GM20000 (cell line): Measurements from ENCODE around the gene F12.

ENCODE experiments used
- DNase-seq: peaks from one replicate; pipeline ENCODE4 v3.0.0; 2012; ENCODE audit warnings: low spot score
- CTCF ChIP-seq: IDR thresholded peaks from 2 replicates; pipeline ENCODE4 v1.5.1; 2012; ENCODE audit warnings: mild to moderate bottlenecking, control low read depth; ENCODE audit errors: extremely low read depth, missing control alignments

The F12 gene

DNA sequence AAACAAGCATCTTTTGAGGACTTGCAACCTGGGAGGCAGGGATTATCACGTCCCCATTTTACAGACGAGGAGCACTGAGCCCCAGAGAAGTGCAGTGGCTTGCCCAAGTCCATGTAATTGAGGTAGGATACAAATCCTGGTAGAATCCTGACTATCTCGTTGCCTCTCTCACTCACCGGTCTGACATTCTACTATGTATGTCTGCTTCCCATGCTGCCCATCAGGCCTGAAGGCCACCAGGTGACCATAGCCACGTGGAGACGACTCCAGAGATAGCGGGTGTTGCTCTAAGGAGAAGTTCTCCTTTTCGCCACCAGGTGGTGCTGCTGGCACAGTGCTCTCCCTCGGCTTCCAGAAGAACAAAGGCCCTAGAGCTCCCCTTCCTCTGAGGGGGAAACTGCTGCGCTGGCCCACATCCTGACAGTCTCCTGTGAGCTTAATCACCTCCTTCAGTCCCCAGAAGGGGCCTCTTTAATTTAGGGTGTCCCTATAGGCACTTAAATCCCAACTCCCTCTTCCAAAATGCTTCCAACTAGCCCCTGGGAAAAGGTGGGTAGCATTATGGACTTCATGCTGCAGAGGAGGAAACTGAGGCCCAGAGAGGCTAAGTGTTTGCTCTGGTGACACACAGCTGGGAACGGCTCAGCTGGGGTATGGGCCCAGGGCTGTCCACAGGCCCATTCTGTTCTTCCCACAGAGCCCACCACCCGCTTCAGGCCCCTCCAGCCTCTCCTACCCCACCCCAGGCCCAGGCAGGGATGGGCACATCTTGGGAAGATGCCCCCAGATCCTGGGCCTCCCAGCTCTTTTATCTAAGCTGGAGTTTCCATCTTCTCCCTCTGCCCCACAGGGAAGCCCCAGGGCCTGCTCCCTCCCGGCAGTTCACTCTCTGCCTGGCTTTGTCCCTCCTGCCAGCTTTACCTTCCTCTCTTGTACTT lies 18.7 kb downstream of the F12 start:
- peak; percentile 82 for TF ChIP-seq CTCF
- peak; percentile 93 for DNase-seq

DNA sequence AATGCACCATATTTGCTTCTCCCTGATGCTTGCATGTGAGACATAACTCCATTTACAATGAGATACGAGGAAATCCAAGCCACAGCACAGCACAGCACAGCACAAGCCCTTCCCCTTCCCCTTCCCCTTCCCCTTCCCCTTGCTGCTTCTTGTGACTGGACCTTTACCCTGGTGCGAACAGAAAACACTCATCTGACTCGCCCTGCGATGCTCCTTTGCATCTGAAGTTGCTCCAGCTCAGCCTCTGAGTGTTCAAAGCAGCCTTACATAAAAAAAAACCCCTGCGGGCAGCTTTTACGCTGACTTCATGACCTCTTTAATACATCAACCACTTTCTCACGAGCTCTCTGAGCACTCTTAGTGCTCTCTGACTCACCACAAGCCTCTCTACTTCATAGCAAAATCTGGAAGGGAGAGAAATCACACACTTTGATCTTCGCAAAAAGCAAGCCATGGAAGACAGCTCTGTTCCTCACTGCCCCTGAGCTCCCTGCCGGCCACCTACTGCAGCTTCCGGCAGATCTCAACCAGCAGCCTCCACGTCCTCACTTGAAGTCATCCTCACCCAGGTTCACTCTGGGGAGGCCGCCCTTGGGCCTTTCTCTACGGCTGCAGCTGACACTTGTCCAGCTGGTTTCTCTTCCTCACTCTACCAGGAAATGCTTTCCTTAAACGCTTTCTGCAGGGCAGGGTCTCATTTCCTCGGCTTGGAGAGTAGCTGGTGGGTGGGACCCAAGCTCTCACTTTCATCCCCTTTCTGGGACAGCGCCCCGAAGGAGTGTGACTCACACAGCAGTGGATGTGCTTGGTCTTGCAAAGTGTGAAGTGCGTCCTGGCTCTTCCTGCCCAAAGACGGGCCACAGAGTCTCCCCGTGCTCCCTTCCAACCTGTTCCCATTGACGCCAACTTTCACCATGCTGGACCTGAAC lies 19.9 kb downstream of the F12 start:
- TF ChIP-seq CTCF, result no peak
- DNase-seq, result peak; percentile 77

- peak; percentile 12 for DNase-seq
- no peak for TF ChIP-seq CTCF
Measured at GRCh38 chr5:177388521-177389052, 20.8 kb downstream of the F12 start.

DNA sequence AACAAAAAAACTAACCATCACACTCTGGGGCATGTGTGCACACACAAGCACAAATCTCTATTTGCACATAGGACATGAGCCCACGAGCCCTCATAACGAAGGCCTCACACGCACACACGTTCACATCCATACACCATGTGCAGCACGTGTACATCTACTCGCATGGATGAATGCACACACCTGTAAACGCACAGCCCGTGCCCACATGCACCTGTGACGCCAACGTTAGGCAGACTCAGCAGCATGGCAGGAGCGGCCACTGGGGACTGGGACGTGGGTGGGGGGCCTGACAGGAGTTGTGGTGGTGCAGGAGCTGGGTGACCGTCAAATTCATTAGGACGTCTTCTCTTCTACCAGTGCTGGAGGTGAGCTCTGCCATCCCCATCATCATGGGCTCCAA lies 22.0 kb downstream of the F12 start:
- no peak for TF ChIP-seq CTCF
- DNase-seq, result no peak

DNA sequence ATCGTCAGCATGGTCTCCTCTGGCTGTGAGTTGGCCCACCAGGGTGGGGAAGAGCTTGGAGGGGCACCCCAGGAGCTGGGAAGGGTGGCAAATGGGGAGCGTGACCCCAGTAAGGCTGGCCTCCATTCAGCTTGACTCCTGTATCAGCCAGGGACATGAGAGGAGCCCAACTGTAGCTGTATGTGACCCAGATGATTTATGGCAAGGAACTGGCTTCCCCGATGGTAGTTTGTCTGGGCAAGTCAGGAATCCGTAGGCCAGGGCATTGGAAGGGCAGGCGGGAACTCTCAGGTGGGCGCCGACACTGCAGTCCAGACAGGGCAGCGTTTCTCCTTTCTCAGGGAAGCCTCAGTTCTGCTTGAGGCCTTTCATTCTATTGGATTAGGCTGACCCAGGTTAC lies 22.8 kb downstream of the F12 start:
- no peak for TF ChIP-seq CTCF
- DNase-seq, result no peak

- no peak for DNase-seq
- TF ChIP-seq CTCF, result no peak
Measured at GRCh38 chr5:177385720-177386119, 23.6 kb downstream of the F12 start.
